ENCODE data around the gene TMPRSS4. TPM values are rescaled to one million over a fixed set of nuclear protein-coding genes. Genes with fewer than 3 reads are reported as not detected.

Gene TMPRSS4
- total RNA-seq, 1 experiment from 2014 or later: not detected

- no peak for TF ChIP-seq EZH2 (IDR thresholded peaks at IDR 0.05; ENCODE audit: borderline replicate concordance, low read depth, low read length, poor library complexity, severe bottlenecking)
- TF ChIP-seq, protein P1, sequence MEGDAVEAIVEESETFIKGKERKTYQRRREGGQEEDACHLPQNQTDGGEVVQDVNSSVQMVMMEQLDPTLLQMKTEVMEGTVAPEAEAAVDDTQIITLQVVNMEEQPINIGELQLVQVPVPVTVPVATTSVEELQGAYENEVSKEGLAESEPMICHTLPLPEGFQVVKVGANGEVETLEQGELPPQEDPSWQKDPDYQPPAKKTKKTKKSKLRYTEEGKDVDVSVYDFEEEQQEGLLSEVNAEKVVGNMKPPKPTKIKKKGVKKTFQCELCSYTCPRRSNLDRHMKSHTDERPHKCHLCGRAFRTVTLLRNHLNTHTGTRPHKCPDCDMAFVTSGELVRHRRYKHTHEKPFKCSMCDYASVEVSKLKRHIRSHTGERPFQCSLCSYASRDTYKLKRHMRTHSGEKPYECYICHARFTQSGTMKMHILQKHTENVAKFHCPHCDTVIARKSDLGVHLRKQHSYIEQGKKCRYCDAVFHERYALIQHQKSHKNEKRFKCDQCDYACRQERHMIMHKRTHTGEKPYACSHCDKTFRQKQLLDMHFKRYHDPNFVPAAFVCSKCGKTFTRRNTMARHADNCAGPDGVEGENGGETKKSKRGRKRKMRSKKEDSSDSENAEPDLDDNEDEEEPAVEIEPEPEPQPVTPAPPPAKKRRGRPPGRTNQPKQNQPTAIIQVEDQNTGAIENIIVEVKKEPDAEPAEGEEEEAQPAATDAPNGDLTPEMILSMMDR (conservative IDR thresholded peaks at IDR 0.05; ENCODE audit: low read depth, low read length): no peak
- no peak for DNase-seq (ENCODE audit: low spot score)
- BruUV-seq (replicated peaks): no TSS peak
- intact Hi-C loops (cut with micrococcal nuclease; ENCODE audit: unreplicated experiment): no loop called here
- H3K27me3 ChIP-seq (replicated peaks; ENCODE audit: insufficient read depth, low read depth, low read length, poor library complexity): no peaks in the 10 kb centered on the region
- no peaks in the 10 kb centered on the region for H3K4me1 ChIP-seq (ENCODE audit: insufficient read depth, low read length, poor library complexity, severe bottlenecking)
- H3K27ac ChIP-seq (ENCODE audit: low read depth, low read length, poor library complexity, severe bottlenecking): no peak overlapping the region
- ChIA-PET POLR2A (ENCODE audit: low non-redundant PET) (no interaction called here), CTCF (no interaction called here)
- no peaks in the 10 kb centered on the region for H3K36me3 ChIP-seq (ENCODE audit: insufficient read depth, low read length, poor library complexity, severe bottlenecking)
- no peak overlapping the region for H3K4me3 ChIP-seq (ENCODE audit: low read depth, low read length, poor library complexity, severe bottlenecking)
- H3K9me3 ChIP-seq (ENCODE audit: low read depth, low read length, poor library complexity, severe bottlenecking): no peaks in the 10 kb centered on the region
These were observed 11.5 kb upstream of the TMPRSS4 start for GRCh38 chr11:118065384-118065783.

DNA sequence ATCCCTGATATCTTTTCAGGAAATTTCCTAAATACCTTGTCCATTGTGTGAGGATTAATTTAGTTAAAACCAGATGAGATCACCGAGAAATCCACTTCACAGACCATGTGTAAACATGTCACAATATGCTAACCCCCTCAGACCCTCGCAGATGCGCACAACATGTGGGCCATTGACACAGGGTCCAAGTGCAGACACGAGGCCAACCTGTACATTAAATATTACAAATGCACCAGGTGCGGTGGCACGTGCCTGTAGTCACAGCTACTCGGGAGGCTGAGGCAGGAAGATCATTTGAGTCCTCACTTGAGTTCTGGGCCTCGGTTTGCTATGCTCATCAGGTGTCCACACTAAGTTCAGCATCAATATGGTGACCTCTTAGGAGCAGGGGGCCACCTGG lies 9.9 kb upstream of the TMPRSS4 start:
- POLR2A ChIA-PET (ENCODE audit: low non-redundant PET): no interaction called here
- DNase-seq (ENCODE audit: low spot score): no peak
- TF ChIP-seq EZH2 (IDR thresholded peaks at IDR 0.05; ENCODE audit: borderline replicate concordance, low read depth, low read length, poor library complexity, severe bottlenecking): no peak
- TF ChIP-seq, protein P1 (conservative IDR thresholded peaks at IDR 0.05; ENCODE audit: low read depth, low read length): no peak
- H3K27ac ChIP-seq (ENCODE audit: low read depth, low read length, poor library complexity, severe bottlenecking): no peak overlapping the region
- intact Hi-C loops (cut with micrococcal nuclease; ENCODE audit: unreplicated experiment): no loop called here
- H3K9me3 ChIP-seq (ENCODE audit: low read depth, low read length, poor library complexity, severe bottlenecking): no peaks in the 10 kb centered on the region
- no peaks in the 10 kb centered on the region for H3K27me3 ChIP-seq (replicated peaks; ENCODE audit: insufficient read depth, low read depth, low read length, poor library complexity)
- BruUV-seq (replicated peaks): no TSS peak
- CTCF ChIA-PET: no interaction called here
- no peaks in the 10 kb centered on the region for H3K4me1 ChIP-seq (ENCODE audit: insufficient read depth, low read length, poor library complexity, severe bottlenecking)
- H3K4me3 ChIP-seq (ENCODE audit: low read depth, low read length, poor library complexity, severe bottlenecking): no peak overlapping the region
- no peaks in the 10 kb centered on the region for H3K36me3 ChIP-seq (ENCODE audit: insufficient read depth, low read length, poor library complexity, severe bottlenecking)

GRCh38 chr11:118068206-118068944 lies 8.5 kb upstream of the TMPRSS4 start:
- no TSS peak for BruUV-seq (replicated peaks)
- no peaks in the 10 kb centered on the region for H3K9me3 ChIP-seq (ENCODE audit: low read depth, low read length, poor library complexity, severe bottlenecking)
- no peaks in the 10 kb centered on the region for H3K36me3 ChIP-seq (ENCODE audit: insufficient read depth, low read length, poor library complexity, severe bottlenecking)
- TF ChIP-seq, protein P1 (conservative IDR thresholded peaks at IDR 0.05; ENCODE audit: low read depth, low read length): no peak
- TF ChIP-seq EZH2 (IDR thresholded peaks at IDR 0.05; ENCODE audit: borderline replicate concordance, low read depth, low read length, poor library complexity, severe bottlenecking): no peak
- H3K27ac ChIP-seq (ENCODE audit: low read depth, low read length, poor library complexity, severe bottlenecking): no peak overlapping the region
- H3K4me1 ChIP-seq (ENCODE audit: insufficient read depth, low read length, poor library complexity, severe bottlenecking): no peaks in the 10 kb centered on the region
- intact Hi-C loops (cut with micrococcal nuclease; ENCODE audit: unreplicated experiment): no loop called here
- ChIA-PET POLR2A (ENCODE audit: low non-redundant PET) (no interaction called here), CTCF (no interaction called here)
- H3K27me3 ChIP-seq (replicated peaks; ENCODE audit: insufficient read depth, low read depth, low read length, poor library complexity): no peaks in the 10 kb centered on the region
- no peak for DNase-seq (ENCODE audit: low spot score)
- no peak overlapping the region for H3K4me3 ChIP-seq (ENCODE audit: low read depth, low read length, poor library complexity, severe bottlenecking)
